Stimulated activated CD4-positive, alpha-beta T cell treated with anti-CD3 and anti-CD28 coated beads, Interleukin-2, amount 100 ng/mL, for 48 hours (primary cell): ENCODE data around the gene PSTPIP1.

Experiments
- DNase-seq, 2 donors: peaks; one replicate each; pipeline ENCODE4 v3.0.0-alpha.2; 2020

Gene PSTPIP1

GRCh38 chr15:77001966-77002365, 7.0 kb downstream of the PSTPIP1 start:
- DNase-seq: no peak

GRCh38 chr15:77002436-77002835, 7.5 kb downstream of the PSTPIP1 start:
- no peak for DNase-seq

- peak; percentile 55 to 65 for DNase-seq
Measured at GRCh38 chr15:77002954-77003912, 8.3 kb downstream of the PSTPIP1 start.

GRCh38 chr15:77004189-77004588, 9.3 kb downstream of the PSTPIP1 start:
- DNase-seq: no peak

- no peak for DNase-seq
Measured at GRCh38 chr15:77009176-77009575, 14.2 kb downstream of the PSTPIP1 start.

- DNase-seq: no peak
Measured at GRCh38 chr15:77009646-77010311, 14.9 kb downstream of the PSTPIP1 start.

- no peak for DNase-seq
Measured at GRCh38 chr15:77010312-77010686, 15.4 kb downstream of the PSTPIP1 start.

- DNase-seq: no peak
Measured at GRCh38 chr15:77010857-77011256, 15.9 kb downstream of the PSTPIP1 start.

GRCh38 chr15:77012117-77012712, 17.3 kb downstream of the PSTPIP1 start:
- no peak for DNase-seq

- DNase-seq: no peak
Measured at GRCh38 chr15:77012868-77013267, 17.9 kb downstream of the PSTPIP1 start.

- peak; percentile 69 to 72 for DNase-seq
Measured at GRCh38 chr15:77013776-77014131, 18.8 kb downstream of the PSTPIP1 start.

GRCh38 chr15:77014132-77015081, 19.5 kb downstream of the PSTPIP1 start:
- DNase-seq: no peak

- no peak for DNase-seq
Measured at GRCh38 chr15:77015646-77016320, 20.9 kb downstream of the PSTPIP1 start.

GRCh38 chr15:77016321-77016695, 21.4 kb downstream of the PSTPIP1 start:
- DNase-seq: no peak

GRCh38 chr15:77017091-77017660, 22.2 kb downstream of the PSTPIP1 start:
- DNase-seq: no peak

- no peak for DNase-seq
Measured at GRCh38 chr15:77017761-77018720, 23.1 kb downstream of the PSTPIP1 start.

GRCh38 chr15:77018796-77019505, 24.0 kb downstream of the PSTPIP1 start:
- no peak for DNase-seq

- no peak for DNase-seq
Measured at GRCh38 chr15:77019521-77020331, 24.8 kb downstream of the PSTPIP1 start.
